Smooth muscle cell (in vitro differentiated cells): ENCODE measurements around the gene CNOT2. TPM values are rescaled to one million over a fixed set of nuclear protein-coding genes. Genes with fewer than 3 reads are reported as not detected.

Experiments
- DNase-seq: peaks from one replicate; lab custom pipeline; 2025; ENCODE audit not compliant: unreplicated experiment; lab: John Stamatoyannopoulos, UW
- H2AFZ ChIP-seq: fragments of 200-600 bp; sonication (generic); 2 replicates; pipeline ENCODE4 v1.6.0; 2016; ENCODE audit warnings: antibody characterized with exemption, low read depth, mild to moderate bottlenecking
- H3F3A ChIP-seq: fragments of 200-600 bp; sonication (generic); 2 replicates; pipeline ENCODE4 v1.6.0; 2017; ENCODE audit warnings: antibody characterized with exemption, low read depth
- H3K27ac ChIP-seq: fragments of 200-600 bp; sonication (generic); 2 replicates; pipeline ENCODE4 v1.5.1; 2016; ENCODE audit warnings: low read depth, mild to moderate bottlenecking
- H3K27me3 ChIP-seq: fragments of 200-600 bp; sonication (generic); 2 replicates; pipeline ENCODE4 v1.6.1; 2016; ENCODE audit warnings: low read depth, mild to moderate bottlenecking
- H3K36me3 ChIP-seq: fragments of 200-600 bp; sonication (generic); 2 replicates; pipeline ENCODE4 v1.5.1; 2016; ENCODE audit warnings: low read depth
- H3K4me1 ChIP-seq: fragments of 200-600 bp; sonication (generic); 2 replicates; pipeline ENCODE4 v1.5.1; 2016; ENCODE audit warnings: low read depth
- H3K4me2 ChIP-seq: fragments of 200-600 bp; sonication (generic); 2 replicates; pipeline ENCODE4 v1.6.0; 2016; ENCODE audit warnings: mild to moderate bottlenecking
- H3K4me3 ChIP-seq: fragments of 200-600 bp; sonication (generic); 2 replicates; pipeline ENCODE4 v1.5.1; 2016; ENCODE audit warnings: mild to moderate bottlenecking
- H3K79me2 ChIP-seq: fragments of 200-600 bp; sonication (generic); 2 replicates; pipeline ENCODE4 v1.6.0; 2016; ENCODE audit warnings: low read depth, mild to moderate bottlenecking
- H3K9ac ChIP-seq: fragments of 200-600 bp; sonication (generic); 2 replicates; pipeline ENCODE4 v1.6.0; 2016; ENCODE audit warnings: low read depth
- H3K9me3 ChIP-seq: fragments of 200-600 bp; sonication (generic); replicated peaks from 2 replicates; pipeline ENCODE4 v1.5.1; 2016; ENCODE audit warnings: low read depth
- H4K20me1 ChIP-seq: fragments of 200-600 bp; sonication (generic); 2 replicates; pipeline ENCODE4 v1.6.0; 2016; ENCODE audit warnings: low read depth
- CTCF ChIP-seq: fragments of 200-600 bp; sonication (generic); IDR thresholded peaks from 2 replicates; pipeline ENCODE4 v1.5.1; 2017; ENCODE audit warnings: borderline replicate concordance, mild to moderate bottlenecking, antibody characterized with exemption; ENCODE audit not compliant: insufficient read depth, poor library complexity, severe bottlenecking
- WGBS: methylation state at CpG from one replicate; pipeline ENCODE4 v1.1.7; 2016; ENCODE audit warnings: low lambda C conversion rate; 5-methylcytosine and 5-hydroxymethylcytosine counted together
- polyA plus RNA-seq: library from polyadenylated mRNA; unstranded; fragments of >200 nt; fragmentation: Nextera tagmentation; extraction: Ambion mirVana; gene quantifications from 2 replicates; pipeline ENCODE4 v1.2.1, GENCODE V29; 2016
- total RNA-seq: library from RNA; depleted of rRNA; stranded (reverse); fragments of >200 nt; gene quantifications from 2 replicates; pipeline ENCODE4 v1.2.3, GENCODE V29; 2014

CNOT2 gene
- total and polyA plus RNA-seq, 2 experiments from 2014 or later = 94.5 to 172 TPM

GRCh38 chr12:70271025-70271424 is 27.8 kb downstream of the CNOT2 start:
- H3K9me3 ChIP-seq = no peaks in the 10 kb centered on the region
- peaks cover 13% of the 10 kb centered on the region for H3F3A ChIP-seq
- peak overlapping the region; percentile 14 for H3K4me3 ChIP-seq
- no peak overlapping the region for H2AFZ ChIP-seq
- no peaks in the 10 kb centered on the region for H3K36me3 ChIP-seq
- H3K9ac ChIP-seq = no peak overlapping the region
- no peak overlapping the region for H3K4me2 ChIP-seq
- no peak overlapping the region for H3K27ac ChIP-seq
- TF ChIP-seq CTCF = no peak
- no peaks in the 10 kb centered on the region for H3K27me3 ChIP-seq
- H3K4me1 ChIP-seq = peaks cover 14% of the 10 kb centered on the region
- peaks cover 100% of the 10 kb centered on the region for H4K20me1 ChIP-seq
- peaks cover 100% of the 10 kb centered on the region for H3K79me2 ChIP-seq
- DNase-seq = no peak

DNA sequence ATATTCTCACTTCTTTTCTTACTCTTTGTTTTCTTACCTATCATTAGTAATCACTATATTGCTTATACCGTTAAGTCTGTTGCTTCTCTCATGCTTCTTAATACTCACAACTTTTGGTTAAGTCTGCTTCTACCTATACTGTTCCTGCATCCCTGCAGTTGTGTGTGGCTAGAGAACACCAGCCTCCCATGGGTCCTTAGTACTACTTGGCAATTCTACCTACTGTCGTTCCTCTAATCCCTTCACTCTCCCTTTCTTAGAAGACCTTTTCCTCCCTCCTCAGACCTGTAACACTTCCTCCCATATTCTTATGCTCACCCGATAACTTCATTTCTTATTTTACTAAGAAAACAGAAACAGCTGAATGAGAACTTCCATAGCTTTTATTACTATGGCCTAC is 29.3 kb downstream of the CNOT2 start:
- H3K27ac ChIP-seq = no peak overlapping the region
- no peaks in the 10 kb centered on the region for H3K27me3 ChIP-seq
- H4K20me1 ChIP-seq = peaks cover 100% of the 10 kb centered on the region
- H3K4me3 ChIP-seq = no peak overlapping the region
- peaks cover 100% of the 10 kb centered on the region for H3K79me2 ChIP-seq
- DNase-seq = no peak
- no peak overlapping the region for H3K4me2 ChIP-seq
- no peaks in the 10 kb centered on the region for H3K9me3 ChIP-seq
- H3K36me3 ChIP-seq = no peaks in the 10 kb centered on the region
- H3K4me1 ChIP-seq = peaks cover 8% of the 10 kb centered on the region
- WGBS = 94% methylated on average over 3 of the region's 3 CpGs
- TF ChIP-seq CTCF = no peak
- no peak overlapping the region for H2AFZ ChIP-seq
- H3F3A ChIP-seq = no peaks in the 10 kb centered on the region
- no peak overlapping the region for H3K9ac ChIP-seq

DNA sequence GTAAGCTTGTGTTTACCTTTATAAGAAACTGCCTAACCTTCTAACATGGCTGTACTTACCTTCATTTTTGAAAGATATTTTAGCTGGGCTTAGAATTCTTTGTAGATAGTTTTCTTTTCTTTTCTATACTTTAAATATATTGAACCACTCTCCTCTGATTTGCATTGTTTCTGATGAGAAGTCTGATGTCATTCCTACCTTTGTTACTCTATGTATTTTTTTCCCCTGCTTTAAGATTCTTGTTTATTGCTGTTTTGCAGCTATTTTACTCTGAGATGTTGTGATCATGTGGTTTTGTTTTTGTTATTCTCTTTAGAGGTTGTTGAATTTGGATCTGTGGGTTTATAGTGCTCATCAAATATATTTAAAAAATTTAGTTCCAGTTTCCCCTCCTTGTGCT is 31.8 kb downstream of the CNOT2 start:
- Histone ChIP-seq H3K9ac (no peak overlapping the region), H3K4me1 (peaks cover 4% of the 10 kb centered on the region), H3F3A (no peaks in the 10 kb centered on the region), H3K4me2 (no peak overlapping the region), H3K79me2 (peaks cover 100% of the 10 kb centered on the region), H3K27me3 (no peaks in the 10 kb centered on the region), H3K9me3 (no peaks in the 10 kb centered on the region), H3K36me3 (peaks cover 3% of the 10 kb centered on the region), H3K4me3 (no peak overlapping the region), H4K20me1 (peaks cover 100% of the 10 kb centered on the region), H2AFZ (no peak overlapping the region), H3K27ac (no peak overlapping the region)
- DNase-seq = no peak
- TF ChIP-seq CTCF = no peak

DNA sequence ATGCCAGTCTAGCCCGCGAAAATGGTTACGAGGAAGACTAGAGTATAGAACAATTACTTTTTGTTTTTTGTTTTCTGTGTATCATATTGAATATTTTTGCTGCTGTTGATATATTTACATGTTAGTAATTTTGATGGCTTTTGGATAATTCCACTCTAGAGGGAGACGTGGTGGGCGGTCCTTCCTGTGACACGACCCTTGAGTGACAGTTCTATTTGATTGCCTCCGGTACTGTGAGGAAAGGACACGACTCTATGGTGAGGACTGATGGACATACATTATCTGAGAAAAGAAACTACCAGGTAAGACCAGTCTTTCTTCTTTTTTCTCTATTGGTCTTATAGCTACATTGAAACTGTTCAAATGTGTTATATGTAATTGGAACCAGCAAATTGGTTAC is 34.7 kb downstream of the CNOT2 start:
- H3K4me1 ChIP-seq = no peaks in the 10 kb centered on the region
- H3K9me3 ChIP-seq = no peaks in the 10 kb centered on the region
- H3K27me3 ChIP-seq = no peaks in the 10 kb centered on the region
- H3K36me3 ChIP-seq = peaks cover 3% of the 10 kb centered on the region
- WGBS = 94% methylated on average over 8 of the region's 8 CpGs
- TF ChIP-seq CTCF = no peak
- peaks cover 100% of the 10 kb centered on the region for H3K79me2 ChIP-seq
- peaks cover 99% of the 10 kb centered on the region for H4K20me1 ChIP-seq
- no peaks in the 10 kb centered on the region for H3F3A ChIP-seq
- H3K4me3 ChIP-seq = no peak overlapping the region
- H3K27ac ChIP-seq = no peak overlapping the region
- DNase-seq = no peak
- no peak overlapping the region for H2AFZ ChIP-seq
- no peak overlapping the region for H3K9ac ChIP-seq
- H3K4me2 ChIP-seq = no peak overlapping the region
